LHCN-M2 (cell line): ENCODE measurements around the gene DLL4. TPM values are rescaled to one million over a fixed set of nuclear protein-coding genes. Genes with fewer than 3 reads are reported as not detected.
"Not testable (repeated sequence)": the region's sequence is repeated elsewhere in the genome, so short reads cannot be mapped to it uniquely, and the experiment has no call there.

Experiments
- DNase-seq: peaks from one replicate; pipeline ENCODE4 v3.0.0-alpha.2; 2012; ENCODE audit warnings: low read depth
- total RNA-seq: library from RNA; depleted of rRNA; stranded (reverse); fragments of >200 nt; gene quantifications from 2 replicates; pipeline ENCODE4 v1.2.3, GENCODE V29; 2014

The DLL4 gene
- total RNA-seq, 1 experiment from 2014 or later, result 0.17 TPM

DNA sequence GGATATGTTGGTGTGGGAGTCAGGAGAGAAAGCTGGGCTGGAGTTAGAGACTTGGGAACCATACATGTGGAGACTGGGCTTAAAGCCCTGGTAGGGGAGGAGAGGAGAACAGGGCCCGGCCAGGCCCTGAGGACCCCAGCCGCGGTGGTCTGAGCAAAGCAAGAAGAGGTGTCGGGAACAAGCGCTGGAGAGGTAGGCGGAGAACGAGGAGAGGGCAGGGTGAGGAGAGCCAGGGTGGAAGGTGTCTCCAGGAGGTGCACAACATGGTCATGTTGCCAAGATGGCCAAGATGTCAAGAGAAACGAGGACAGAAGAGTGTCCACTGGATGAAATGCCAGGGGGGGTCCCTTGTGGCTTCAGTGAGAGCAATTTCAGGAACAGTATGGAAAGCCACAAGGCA, 29.6 kb downstream of the DLL4 start:
- DNase-seq, result no peak

- DNase-seq, result no peak
These were observed 30.4 kb downstream of the DLL4 start for GRCh38 chr15:40959331-40960141.

- no peak for DNase-seq
These were observed 31.2 kb downstream of the DLL4 start for GRCh38 chr15:40960151-40960885.

DNA sequence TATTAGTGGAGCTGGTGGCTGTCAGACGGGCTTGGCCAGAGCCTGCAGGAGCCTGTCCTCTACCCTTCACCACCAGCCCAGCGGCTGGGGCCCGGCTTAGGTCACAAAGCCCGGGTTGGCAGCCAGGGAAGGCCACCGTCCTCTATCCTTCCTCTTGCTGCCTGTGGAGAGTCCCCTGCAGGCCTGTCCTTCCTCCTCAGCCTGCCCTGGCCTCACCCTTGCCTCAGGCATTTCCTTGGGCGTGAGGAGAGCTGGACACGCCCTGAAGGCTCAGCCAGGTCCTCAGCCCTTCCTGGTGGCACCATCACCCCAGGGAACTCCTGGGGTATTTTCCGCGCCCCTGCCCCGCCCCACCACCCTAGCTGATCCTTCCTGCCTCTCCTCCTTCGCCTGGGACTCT, 31.8 kb downstream of the DLL4 start:
- no peak for DNase-seq

GRCh38 chr15:40961740-40962139, 32.6 kb downstream of the DLL4 start:
- not testable (repeated sequence) for DNase-seq

DNA sequence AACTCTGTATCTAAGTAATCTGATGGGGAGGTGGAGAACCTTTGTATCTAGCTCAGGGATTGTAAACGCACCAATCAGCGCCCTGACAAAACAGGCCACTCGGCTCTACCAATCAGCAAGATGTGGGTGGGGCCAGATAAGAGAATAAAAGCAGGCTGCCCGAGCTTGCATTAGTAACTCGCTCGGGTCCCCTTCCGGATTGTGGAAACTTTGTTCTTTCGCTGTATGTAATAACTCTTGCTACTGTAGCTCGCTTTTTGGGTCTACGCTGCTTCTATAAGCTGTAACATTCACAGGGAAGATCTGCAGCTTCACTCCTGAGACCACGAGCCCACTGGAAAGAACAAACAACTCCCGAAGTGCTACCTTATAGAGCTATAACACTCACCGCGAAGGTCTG, 33.2 kb downstream of the DLL4 start:
- not testable (repeated sequence) for DNase-seq

GRCh38 chr15:40963201-40963600, 34.1 kb downstream of the DLL4 start:
- DNase-seq, result no peak

DNA sequence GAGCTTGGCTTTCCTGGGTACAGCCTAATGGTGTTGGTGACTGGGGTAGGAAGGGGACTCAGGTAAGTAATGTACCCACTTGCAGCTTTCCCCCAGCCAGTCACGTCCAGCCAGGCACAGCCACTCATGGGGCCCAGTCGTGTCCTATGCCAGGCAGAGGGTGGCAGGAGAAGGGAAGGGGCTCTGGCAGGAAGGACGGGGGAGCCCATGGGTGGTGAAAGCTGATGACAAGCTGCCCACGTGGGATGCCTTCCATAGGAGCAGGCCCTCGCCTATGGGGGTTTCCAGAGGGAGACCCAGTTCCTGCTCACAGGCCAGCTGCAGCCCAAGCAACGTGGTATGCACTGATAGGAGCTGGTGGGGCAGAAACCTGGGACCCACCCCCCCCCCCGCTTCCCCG, 34.9 kb downstream of the DLL4 start:
- DNase-seq, result no peak

- DNase-seq, result no peak
These were observed 35.5 kb downstream of the DLL4 start for GRCh38 chr15:40964634-40965033.

DNA sequence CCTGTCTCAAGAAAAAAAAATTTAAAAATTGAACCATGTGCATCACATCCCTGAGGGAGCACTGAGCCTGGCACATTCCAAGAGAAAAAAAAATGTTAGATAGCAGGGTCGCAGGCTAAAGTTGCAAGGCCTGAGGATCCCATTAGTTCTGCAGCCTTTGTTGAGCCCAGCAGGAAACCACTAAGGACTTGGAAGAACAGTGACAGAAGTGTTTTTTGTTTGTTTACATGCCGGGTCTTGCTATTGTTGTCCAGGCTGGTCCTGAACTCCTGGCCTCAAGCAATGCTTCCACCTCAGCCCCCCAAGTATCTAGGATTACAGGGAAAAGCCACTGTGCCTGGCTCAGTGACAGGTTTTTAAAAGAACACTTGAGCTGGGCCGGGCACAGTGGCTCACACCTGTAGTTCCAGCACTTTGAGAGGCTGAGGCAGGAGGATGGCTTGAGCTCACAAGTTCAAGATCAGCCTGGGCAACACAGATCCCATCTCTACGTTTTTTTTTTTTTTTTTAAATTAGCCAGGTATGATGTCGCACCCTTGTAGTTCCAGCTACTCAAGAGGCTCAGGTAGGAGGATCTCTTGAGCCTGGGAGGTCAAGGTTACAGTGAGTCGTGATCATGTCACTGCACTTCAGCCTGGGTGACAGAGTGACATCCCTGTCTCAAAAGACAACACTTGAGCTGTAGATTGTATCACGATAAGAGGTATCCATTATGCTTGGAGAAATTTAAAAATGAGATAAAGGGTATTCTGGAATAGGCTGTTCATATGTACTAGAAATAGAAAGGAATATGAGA, 39.3 kb downstream of the DLL4 start:
- no peak for DNase-seq

GRCh38 chr15:40969363-40969762, 40.2 kb downstream of the DLL4 start:
- no peak for DNase-seq

DNA sequence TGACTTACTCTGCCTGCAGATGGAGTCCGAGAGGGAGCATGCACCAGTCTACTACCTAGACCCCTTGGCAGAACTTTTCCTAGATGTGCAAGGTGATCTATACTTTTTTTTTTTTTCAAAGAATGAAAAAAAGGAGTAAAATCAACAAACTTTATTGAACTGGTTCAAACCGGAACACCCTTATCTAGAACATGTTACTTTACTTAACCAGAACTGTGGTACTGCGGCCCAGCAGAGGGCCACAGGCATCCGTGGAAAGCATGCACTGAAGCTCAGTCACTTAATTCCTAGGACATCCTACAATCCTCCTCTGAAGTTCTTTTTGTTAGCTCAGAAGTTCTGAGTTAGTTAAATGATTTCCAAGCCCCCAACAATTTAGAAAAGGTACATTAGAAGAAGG, 45.7 kb downstream of the DLL4 start:
- DNase-seq, result no peak

DNA sequence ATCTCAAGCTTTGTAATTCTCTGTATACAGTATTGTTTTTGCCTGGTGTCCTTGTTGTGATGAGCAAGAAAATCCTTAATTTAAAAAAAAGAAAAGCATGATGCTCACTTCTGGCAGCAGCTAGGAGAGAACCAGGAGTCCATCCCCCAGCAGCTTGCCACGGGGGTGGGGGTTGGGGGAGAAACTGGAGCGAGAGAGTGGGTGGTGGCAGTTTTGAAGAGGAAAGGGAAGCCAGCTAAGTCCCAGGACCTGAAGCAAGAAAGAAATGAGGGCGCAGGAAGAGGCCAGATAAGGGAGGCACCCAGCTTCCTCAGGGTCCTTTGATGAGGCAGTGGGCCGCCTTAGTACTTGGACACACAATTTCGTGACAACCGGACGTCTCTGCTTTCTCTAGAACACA, 47.7 kb downstream of the DLL4 start:
- DNase-seq, result no peak

DNA sequence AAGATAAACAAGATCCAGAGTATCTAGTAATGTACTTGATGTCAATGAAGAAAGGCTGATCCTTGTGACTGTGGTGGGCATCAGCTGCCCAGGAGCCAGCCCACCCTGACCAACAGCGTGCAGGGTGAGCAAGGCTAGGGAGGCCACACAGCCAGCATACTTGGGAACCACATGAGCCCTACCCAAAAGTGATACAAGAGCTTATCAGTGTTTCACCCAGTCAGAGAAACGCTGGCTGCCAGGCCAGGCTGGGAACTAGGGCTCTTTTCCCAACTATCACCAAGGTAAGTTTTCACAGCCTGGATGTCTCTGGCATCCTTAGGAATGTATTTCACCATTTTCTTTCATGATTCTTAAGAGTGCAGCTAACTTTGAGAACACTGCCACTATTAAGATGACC, 49.0 kb downstream of the DLL4 start:
- DNase-seq, result no peak

DNA sequence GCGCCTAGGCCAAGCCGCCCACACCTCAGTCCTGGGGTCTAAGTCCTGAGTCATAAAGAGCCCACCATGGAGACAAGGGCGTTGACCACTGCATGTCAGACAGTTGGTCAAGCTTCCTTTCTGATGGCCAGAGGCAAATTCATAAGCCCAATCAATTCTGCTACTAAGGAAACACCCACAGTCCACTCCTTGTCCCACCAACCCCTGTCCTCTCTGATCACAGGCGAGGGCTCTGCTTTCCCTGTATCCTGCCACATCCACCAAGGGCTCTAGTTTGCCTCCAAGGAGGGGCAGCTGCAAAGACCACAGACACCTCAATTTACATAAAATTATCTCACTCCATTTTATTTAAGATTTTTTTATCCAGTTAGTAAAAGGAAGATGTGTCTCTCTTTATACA, 49.4 kb downstream of the DLL4 start:
- DNase-seq, result no peak

- no peak for DNase-seq
These were observed 52.0 kb downstream of the DLL4 start for GRCh38 chr15:40981186-40981585.

- peak; percentile 85 for DNase-seq
These were observed 53.7 kb downstream of the DLL4 start for GRCh38 chr15:40982855-40983254.

DNA sequence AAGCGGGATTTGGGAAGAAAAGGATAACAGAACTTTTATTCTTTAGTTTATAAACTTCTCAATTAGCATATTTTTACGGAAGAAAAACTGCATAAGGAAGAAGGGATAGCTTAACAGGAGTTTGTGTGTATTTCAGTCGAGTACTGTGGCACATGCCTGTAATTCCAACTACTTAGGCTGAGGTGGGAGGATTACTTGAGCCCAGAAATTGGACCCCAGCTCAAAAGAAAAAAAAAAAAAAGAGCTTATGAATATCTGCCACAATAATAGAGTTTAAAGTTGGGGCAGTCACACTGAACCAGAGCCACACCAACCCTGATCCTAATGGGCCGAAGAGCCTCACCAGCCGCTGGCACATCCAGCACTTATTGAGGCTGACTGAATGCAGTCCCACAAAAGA, 55.3 kb downstream of the DLL4 start:
- DNase-seq, result no peak

- DNase-seq, result peak; percentile 94
These were observed 55.8 kb downstream of the DLL4 start for GRCh38 chr15:40984964-40985363.

GRCh38 chr15:40985541-40986330, 56.6 kb downstream of the DLL4 start:
- DNase-seq, result peak; percentile 62

DNA sequence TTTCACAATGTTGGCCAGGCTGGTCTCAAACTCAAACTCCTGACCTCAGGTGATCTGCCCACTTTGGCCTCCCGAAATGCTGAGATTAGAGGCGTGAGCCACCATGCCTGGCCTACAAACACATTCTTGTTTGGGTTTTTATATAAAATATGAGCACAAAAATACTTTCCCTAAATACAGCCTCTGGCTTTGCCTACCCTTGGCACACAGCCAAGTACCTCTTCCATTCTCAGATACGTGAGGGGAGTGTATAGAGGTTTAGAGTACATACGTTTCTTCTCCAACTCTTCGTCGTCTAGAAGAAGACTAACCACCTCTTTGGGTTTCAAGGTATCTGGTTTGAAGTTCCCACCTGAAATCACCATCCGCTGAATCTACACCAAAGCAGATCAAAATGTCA, 57.7 kb downstream of the DLL4 start:
- no peak for DNase-seq
